GM19438 (cell line): ENCODE results near the gene MAG.

Source experiments
- ATAC-seq: cut with Tn5 transposase; IDR thresholded peaks from one replicate; pipeline ENCODE4 v1.9.1; 2021; ENCODE audit warnings: low read depth; ENCODE audit not compliant: unreplicated experiment

Gene MAG

DNA sequence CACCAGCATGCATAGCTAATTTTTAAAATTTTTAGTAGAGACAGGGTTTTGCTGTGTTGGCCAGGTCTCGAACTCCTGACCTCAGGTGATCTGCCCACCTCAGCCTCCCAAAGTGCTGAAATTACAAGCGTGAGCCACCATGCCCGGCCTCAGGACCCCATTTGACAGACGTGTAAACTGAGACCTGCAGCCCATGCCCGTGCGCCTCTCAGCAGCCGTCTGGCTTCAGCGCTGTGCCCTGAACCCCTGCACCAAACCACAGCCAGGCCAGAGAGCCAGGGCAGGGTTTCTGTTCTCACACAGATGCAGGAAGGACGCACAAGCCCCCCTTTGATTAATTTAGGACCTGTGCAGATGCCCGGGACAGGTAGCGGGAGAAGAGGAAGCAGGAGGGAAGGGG is 48.5 kb downstream of the MAG start:
- ATAC-seq, result no peak

- ATAC-seq, result no peak
Observed at GRCh38 chr19:35341006-35341405, 49.0 kb downstream of the MAG start.

DNA sequence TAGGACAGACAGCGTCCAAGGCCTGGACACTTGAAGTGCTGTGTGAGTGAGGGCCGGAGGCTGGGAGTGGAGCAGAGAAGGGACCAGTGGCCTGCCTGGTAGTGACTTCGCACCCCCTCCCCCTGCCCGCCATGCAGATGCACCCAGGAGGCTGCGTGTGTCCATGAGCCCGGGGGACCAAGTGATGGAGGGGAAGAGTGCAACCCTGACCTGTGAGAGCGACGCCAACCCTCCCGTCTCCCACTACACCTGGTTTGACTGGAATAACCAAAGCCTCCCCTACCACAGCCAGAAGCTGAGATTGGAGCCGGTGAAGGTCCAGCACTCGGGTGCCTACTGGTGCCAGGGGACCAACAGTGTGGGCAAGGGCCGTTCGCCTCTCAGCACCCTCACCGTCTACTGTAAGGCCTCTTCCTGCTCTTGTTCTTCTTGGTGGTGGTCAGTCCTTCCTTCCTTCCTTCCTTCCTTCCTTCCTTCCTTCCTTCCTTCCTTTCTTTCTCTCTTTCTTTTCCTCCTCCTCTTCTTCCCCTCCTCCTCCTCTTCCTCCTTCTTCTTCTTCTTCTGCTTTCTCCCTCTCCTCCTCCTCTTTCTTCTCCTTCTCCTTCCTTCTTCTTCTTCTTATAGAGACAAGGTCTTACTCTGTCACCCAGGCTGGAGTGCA is 49.7 kb downstream of the MAG start:
- no peak for ATAC-seq

DNA sequence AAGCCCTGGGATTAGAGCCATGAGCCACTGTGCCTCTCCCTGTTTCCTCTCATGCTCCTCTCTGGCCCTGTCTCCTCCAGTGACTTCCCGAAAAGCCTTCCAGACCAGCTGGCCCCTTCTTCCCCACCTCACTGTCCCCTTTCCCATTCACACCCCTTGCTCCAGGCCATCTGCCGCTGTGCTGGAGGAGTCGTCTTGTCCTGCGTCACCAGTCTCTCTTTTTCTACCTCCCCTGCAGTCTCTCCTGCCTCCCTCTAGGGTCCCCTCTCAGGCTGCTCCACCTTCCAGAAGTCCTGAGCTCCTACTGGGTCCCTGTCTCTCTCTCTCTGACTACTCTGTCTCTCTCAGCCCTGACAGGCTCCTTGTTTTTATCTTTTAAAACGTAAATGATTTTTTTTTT is 50.5 kb downstream of the MAG start:
- no peak for ATAC-seq

DNA sequence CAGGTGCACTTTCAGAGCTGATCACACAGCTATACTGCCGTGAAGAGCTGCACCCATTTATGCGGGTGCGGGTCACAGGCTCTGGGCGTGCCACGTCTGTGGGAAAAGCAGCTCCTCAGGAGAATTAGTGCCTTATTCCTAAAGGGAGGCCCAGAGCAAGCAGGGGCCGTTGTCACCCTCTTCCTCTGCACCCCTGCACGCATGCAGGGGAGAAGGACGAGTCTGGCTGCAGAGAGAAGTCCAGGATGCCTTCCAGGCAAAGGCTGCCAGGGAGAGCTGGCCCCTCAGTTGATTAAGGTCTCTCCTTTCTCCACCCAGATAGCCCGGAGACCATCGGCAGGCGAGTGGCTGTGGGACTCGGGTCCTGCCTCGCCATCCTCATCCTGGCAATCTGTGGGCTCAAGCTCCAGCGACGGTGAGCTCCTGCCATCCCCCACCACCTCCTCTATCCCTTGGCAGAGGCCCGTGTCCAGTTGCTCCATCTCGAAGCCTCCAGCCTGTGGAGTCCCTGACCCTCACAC is 52.6 kb downstream of the MAG start:
- ATAC-seq, result no peak

GRCh38 chr19:35345671-35346111 is 53.7 kb downstream of the MAG start:
- ATAC-seq, result no peak

- ATAC-seq, result no peak
Observed at GRCh38 chr19:35346193-35347052, 54.5 kb downstream of the MAG start.

GRCh38 chr19:35347171-35347929 is 55.4 kb downstream of the MAG start, which contains the start of gene FFAR1:
Gene FFAR1 (plus strand): TSS chr19:35347902. CDS start chr19:35351552, 3,650 bp downstream.
- peak; percentile 55 for ATAC-seq

DNA sequence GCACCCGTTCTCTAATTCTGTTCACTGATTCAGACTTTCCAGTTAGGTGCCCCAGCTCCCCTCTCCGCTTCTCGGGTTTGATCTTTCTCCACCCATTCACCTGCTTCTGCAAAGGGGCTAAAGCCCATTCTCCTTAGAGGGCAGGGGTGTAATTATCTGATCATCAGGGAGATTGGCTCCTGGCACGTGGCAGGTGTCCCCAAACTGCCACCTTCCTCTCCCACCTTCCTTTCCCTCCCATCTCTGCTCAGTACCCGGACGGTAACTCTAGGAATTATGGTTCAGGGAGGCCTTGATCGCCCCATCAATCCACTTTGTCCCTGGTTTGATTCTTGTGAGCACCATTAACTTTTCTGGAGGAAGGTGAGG is 56.0 kb downstream of the MAG start:
- ATAC-seq, result no peak

- ATAC-seq, result no peak
Observed at GRCh38 chr19:35348911-35349611, 57.1 kb downstream of the MAG start.

- no peak for ATAC-seq
Observed at GRCh38 chr19:35349614-35350521, 57.9 kb downstream of the MAG start.

- no peak for ATAC-seq
Observed at GRCh38 chr19:35350591-35350990, 58.6 kb downstream of the MAG start.

DNA sequence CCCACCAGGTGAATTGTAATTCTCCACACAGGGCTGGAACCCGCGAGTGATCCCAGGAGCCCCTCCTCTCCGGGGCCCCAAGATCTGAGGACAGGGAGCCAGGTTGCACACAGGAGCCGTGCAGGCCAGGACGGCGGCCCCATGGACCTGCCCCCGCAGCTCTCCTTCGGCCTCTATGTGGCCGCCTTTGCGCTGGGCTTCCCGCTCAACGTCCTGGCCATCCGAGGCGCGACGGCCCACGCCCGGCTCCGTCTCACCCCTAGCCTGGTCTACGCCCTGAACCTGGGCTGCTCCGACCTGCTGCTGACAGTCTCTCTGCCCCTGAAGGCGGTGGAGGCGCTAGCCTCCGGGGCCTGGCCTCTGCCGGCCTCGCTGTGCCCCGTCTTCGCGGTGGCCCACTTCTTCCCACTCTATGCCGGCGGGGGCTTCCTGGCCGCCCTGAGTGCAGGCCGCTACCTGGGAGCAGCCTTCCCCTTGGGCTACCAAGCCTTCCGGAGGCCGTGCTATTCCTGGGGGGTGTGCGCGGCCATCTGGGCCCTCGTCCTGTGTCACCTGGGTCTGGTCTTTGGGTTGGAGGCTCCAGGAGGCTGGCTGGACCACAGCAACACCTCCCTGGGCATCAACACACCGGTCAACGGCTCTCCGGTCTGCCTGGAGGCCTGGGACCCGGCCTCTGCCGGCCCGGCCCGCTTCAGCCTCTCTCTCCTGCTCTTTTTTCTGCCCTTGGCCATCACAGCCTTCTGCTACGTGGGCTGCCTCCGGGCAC is 59.6 kb downstream of the MAG start:
- no peak for ATAC-seq

DNA sequence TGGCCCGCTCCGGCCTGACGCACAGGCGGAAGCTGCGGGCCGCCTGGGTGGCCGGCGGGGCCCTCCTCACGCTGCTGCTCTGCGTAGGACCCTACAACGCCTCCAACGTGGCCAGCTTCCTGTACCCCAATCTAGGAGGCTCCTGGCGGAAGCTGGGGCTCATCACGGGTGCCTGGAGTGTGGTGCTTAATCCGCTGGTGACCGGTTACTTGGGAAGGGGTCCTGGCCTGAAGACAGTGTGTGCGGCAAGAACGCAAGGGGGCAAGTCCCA is 60.2 kb downstream of the MAG start:
- no peak for ATAC-seq

DNA sequence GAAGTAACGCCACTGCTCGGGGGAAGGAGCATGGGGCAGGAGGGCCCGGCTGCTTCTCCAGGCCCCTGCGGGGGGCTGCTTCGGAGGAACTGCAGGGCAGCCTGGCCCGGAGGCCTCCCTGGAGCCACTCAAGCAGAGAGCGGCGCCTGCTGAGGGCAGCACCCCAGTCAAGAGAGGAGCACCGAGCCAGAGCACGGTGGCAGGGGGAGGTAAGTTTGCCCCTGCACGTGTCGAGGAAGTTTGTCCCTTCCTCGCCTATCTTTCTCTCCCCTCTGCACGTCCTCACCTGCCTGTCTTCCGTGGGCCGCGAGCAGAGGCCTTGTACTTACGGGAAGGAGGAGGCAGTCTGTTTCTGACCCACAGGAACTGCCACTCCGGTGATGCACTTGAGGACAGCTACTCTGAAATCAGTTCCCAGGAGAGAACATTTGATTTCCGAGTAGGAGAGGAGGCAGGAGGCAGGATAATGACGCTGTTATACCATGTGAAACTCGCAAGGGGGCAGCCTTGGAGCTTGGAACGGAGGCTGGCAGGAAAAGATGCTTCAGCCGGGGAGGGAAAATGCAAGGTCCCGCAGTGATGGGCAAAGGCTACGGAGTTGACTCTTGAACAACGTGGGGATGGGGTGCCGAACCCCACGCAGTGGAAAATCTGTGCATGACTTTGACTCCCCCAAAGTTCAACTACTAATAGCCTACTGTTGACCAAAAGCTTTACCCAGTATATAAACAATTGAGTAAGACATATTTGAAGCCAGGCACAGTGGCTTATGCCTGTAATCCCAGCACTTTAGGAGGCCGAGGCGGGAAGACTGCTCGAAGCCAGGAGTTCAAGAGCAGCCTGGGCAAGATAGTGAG is 60.7 kb downstream of the MAG start:
- no peak for ATAC-seq

GRCh38 chr19:35353635-35354034 is 61.7 kb downstream of the MAG start:
- no peak for ATAC-seq

- ATAC-seq, result no peak
Observed at GRCh38 chr19:35354898-35355297, 62.9 kb downstream of the MAG start.
